CD4-positive, alpha-beta T cell treated with Interleukin-4 for 4 hours (primary cell): ENCODE results near the gene CXCL3.

Experiments used
- DNase-seq: peaks from one replicate; pipeline ENCODE4 v3.0.0-alpha.2; 2020

Gene CXCL3

GRCh38 chr4:74054483-74055047 lies 16.1 kb upstream of the CXCL3 start:
- no peak for DNase-seq

GRCh38 chr4:74047152-74047551 lies 8.7 kb upstream of the CXCL3 start:
- no peak for DNase-seq

- DNase-seq: no peak
Measured at GRCh38 chr4:74045772-74046171, 7.3 kb upstream of the CXCL3 start.

- DNase-seq: no peak
Measured at GRCh38 chr4:74045247-74045646, 6.8 kb upstream of the CXCL3 start.

GRCh38 chr4:74044677-74045076 lies 6.2 kb upstream of the CXCL3 start:
- DNase-seq: no peak

GRCh38 chr4:74042681-74043080 lies 4.2 kb upstream of the CXCL3 start:
- no peak for DNase-seq

GRCh38 chr4:74041418-74041817 lies 2.9 kb upstream of the CXCL3 start:
- DNase-seq: no peak

- DNase-seq: no peak
Measured at GRCh38 chr4:74039315-74039763, 850 bp upstream of the CXCL3 start.

GRCh38 chr4:74038086-74038424 lies 434 bp downstream of the CXCL3 start:
- no peak for DNase-seq

GRCh38 chr4:74037076-74037955 lies 1.2 kb downstream of the CXCL3 start:
- DNase-seq: no peak

GRCh38 chr4:74033739-74034138 lies 4.8 kb downstream of the CXCL3 start:
- no peak for DNase-seq

- DNase-seq: no peak
Measured at GRCh38 chr4:74032064-74032463, 6.4 kb downstream of the CXCL3 start.

GRCh38 chr4:74031576-74031975 lies 6.9 kb downstream of the CXCL3 start:
- DNase-seq: no peak

GRCh38 chr4:74030285-74030684 lies 8.2 kb downstream of the CXCL3 start:
- no peak for DNase-seq

GRCh38 chr4:74028504-74028903 lies 10.0 kb downstream of the CXCL3 start:
- no peak for DNase-seq

GRCh38 chr4:74023709-74024108 lies 14.8 kb downstream of the CXCL3 start:
- no peak for DNase-seq

- DNase-seq: no peak
Measured at GRCh38 chr4:74021601-74022000, 16.9 kb downstream of the CXCL3 start.

- no peak for DNase-seq
Measured at GRCh38 chr4:74018771-74019170, 19.7 kb downstream of the CXCL3 start.

GRCh38 chr4:74018116-74018515 lies 20.4 kb downstream of the CXCL3 start:
- no peak for DNase-seq

GRCh38 chr4:74016068-74016467 lies 22.4 kb downstream of the CXCL3 start:
- no peak for DNase-seq

- no peak for DNase-seq
Measured at GRCh38 chr4:74015126-74015780, 23.2 kb downstream of the CXCL3 start.

GRCh38 chr4:74014332-74014731 lies 24.2 kb downstream of the CXCL3 start:
- no peak for DNase-seq

GRCh38 chr4:74013264-74013663 lies 25.2 kb downstream of the CXCL3 start:
- DNase-seq: no peak

- no peak for DNase-seq
Measured at GRCh38 chr4:74012130-74012529, 26.4 kb downstream of the CXCL3 start.
